Liver (tissue), 9 donors: ENCODE results near the gene SNF8. TPM values are rescaled to one million over a fixed set of nuclear protein-coding genes. Genes with fewer than 3 reads are reported as not detected.

Experiments used
- DNase-seq: peaks from one replicate; pipeline ENCODE4 v3.0.0-alpha.2; 2017; ENCODE audit warnings: low spot score
- H3K27ac ChIP-seq, 2 donors: one replicate each; pipeline ENCODE4 v1.7.0; 2013; ENCODE audit warnings: inconsistent platforms in 2 of 2, low read length in 2 of 2, control low read depth in 1 of 2, low read depth in 1 of 2, mild to moderate bottlenecking in 1 of 2
- H3K27me3 ChIP-seq, 4 donors: one replicate each; pipeline versions ENCODE4 v1.6.1 to v1.7.0; 2013; ENCODE audit warnings: low read length in 3 of 4, inconsistent platforms in 1 of 4, mild to moderate bottlenecking in 1 of 4, moderate library complexity in 1 of 4; ENCODE audit not compliant: control insufficient read depth in 4 of 4, insufficient read depth in 4 of 4
- H3K36me3 ChIP-seq, 4 donors: one replicate each; pipeline versions ENCODE4 v1.6.1 to v1.7.0; 2013; ENCODE audit warnings: low read length in 3 of 4, mild to moderate bottlenecking in 3 of 4, low read depth in 1 of 4, moderate library complexity in 1 of 4; ENCODE audit not compliant: control insufficient read depth in 4 of 4, insufficient read depth in 3 of 4
- H3K4me1 ChIP-seq, 4 donors: one replicate each; pipeline versions ENCODE4 v1.6.1 to v1.7.0; 2013; ENCODE audit warnings: low read length in 3 of 4, mild to moderate bottlenecking in 3 of 4, moderate library complexity in 1 of 4; ENCODE audit not compliant: control insufficient read depth in 4 of 4, insufficient read depth in 4 of 4
- H3K4me3 ChIP-seq, 3 donors: one replicate each; pipeline versions ENCODE4 v1.6.1 to v1.7.0; 2013; ENCODE audit warnings: low read length in 3 of 3, control low read depth in 1 of 3, low read depth in 1 of 3, mild to moderate bottlenecking in 1 of 3
- H3K9ac ChIP-seq, 2 donors: one replicate each; pipeline ENCODE4 v1.7.0; 2013; ENCODE audit warnings: low read length in 2 of 2, mild to moderate bottlenecking in 2 of 2, moderate library complexity in 2 of 2, control low read depth in 1 of 2, low read depth in 1 of 2
- H3K9me3 ChIP-seq, 4 donors: one replicate each; pipeline versions ENCODE4 v1.6.1 to v1.7.0; 2013; ENCODE audit warnings: low read length in 3 of 4; ENCODE audit not compliant: control insufficient read depth in 4 of 4
- ATF3 ChIP-seq: IDR thresholded peaks from 2 replicates; pipeline ENCODE4 v1.6.1; 2016; ENCODE audit warnings: antibody characterized with exemption
- EGR1 ChIP-seq, 2 donors: IDR thresholded peaks; 2 replicates each; pipeline ENCODE4 v1.6.1; 2016 to 2018; ENCODE audit warnings: antibody characterized with exemption in 2 of 2, low read depth in 2 of 2
- FOXA1 ChIP-seq: IDR thresholded peaks from 2 replicates; pipeline ENCODE4 v1.6.1; 2016; ENCODE audit warnings: antibody characterized with exemption
- FOXA2 ChIP-seq: IDR thresholded peaks from 2 replicates; pipeline ENCODE4 v1.6.1; 2016; ENCODE audit warnings: antibody characterized with exemption
- GABPA ChIP-seq, 2 donors: IDR thresholded peaks in 1 of 2; conservative IDR thresholded peaks in 1 of 2; 2 replicates each; pipeline ENCODE4 v1.6.1; 2016; ENCODE audit warnings: antibody characterized with exemption in 2 of 2, mild to moderate bottlenecking in 1 of 2, moderate library complexity in 1 of 2
- HNF4A ChIP-seq, 2 donors: conservative IDR thresholded peaks; 2 replicates each; pipeline ENCODE4 v1.6.1; 2016; ENCODE audit warnings: antibody characterized with exemption in 2 of 2, mild to moderate bottlenecking in 2 of 2
- HNF4G ChIP-seq: IDR thresholded peaks from 2 replicates; pipeline ENCODE4 v1.6.1; 2016; ENCODE audit warnings: antibody characterized with exemption
- JUND ChIP-seq, 2 donors: IDR thresholded peaks; 2 replicates each; pipeline ENCODE4 v1.6.1; 2016; ENCODE audit warnings: antibody characterized with exemption in 2 of 2
- NR2F2 ChIP-seq: IDR thresholded peaks from 2 replicates; pipeline ENCODE4 v1.6.1; 2016; ENCODE audit warnings: antibody characterized with exemption
- RAD21 ChIP-seq, 2 donors: IDR thresholded peaks; 2 replicates each; pipeline ENCODE4 v1.6.1; 2016; ENCODE audit warnings: antibody characterized with exemption in 2 of 2, mild to moderate bottlenecking in 2 of 2
- REST ChIP-seq: IDR thresholded peaks from 2 replicates; pipeline ENCODE4 v1.6.1; 2016; ENCODE audit warnings: antibody characterized with exemption, mild to moderate bottlenecking
- RXRA ChIP-seq, 2 donors: IDR thresholded peaks; 2 replicates each; pipeline ENCODE4 v1.6.1; 2017 to 2018; ENCODE audit warnings: antibody characterized with exemption in 2 of 2, mild to moderate bottlenecking in 1 of 2
- SP1 ChIP-seq: IDR thresholded peaks from 2 replicates; pipeline ENCODE4 v1.6.1; 2018; ENCODE audit warnings: antibody characterized with exemption, mild to moderate bottlenecking
- TAF1 ChIP-seq: conservative IDR thresholded peaks from 2 replicates; pipeline ENCODE4 v1.6.1; 2016; ENCODE audit warnings: antibody characterized with exemption, mild to moderate bottlenecking
- WGBS: extraction: QIAGEN DNeasy Blood & Tissue Kit; methylation state at CpG from one replicate; pipeline ENCODE4 v1.1.7; 2013; 5-methylcytosine and 5-hydroxymethylcytosine counted together
- polyA plus RNA-seq, 2 donors: library from polyadenylated mRNA; stranded (reverse) in 1 of 2; unstranded in 1 of 2; fragments of 200-250 nt in 1 of 2; fragments of >200 nt in 1 of 2; fragmentation: Nextera tagmentation in 1 of 2; extraction: Ambion mirVana in 1 of 2; gene quantifications; one replicate each; pipeline versions ENCODE4 v1.2.1 to v1.2.3, GENCODE V29; 2013 to 2015
- total RNA-seq, 2 donors: library from RNA; depleted of rRNA; stranded (reverse); fragments of >200 nt; gene quantifications; one replicate each; pipeline ENCODE4 v1.2.3, GENCODE V29; 2014
- TF ChIP-seq, protein P1 (sequence below): IDR thresholded peaks from 2 replicates; pipeline ENCODE4 v1.6.1; 2016; ENCODE audit warnings: antibody characterized with exemption
- TF ChIP-seq, protein P2 (sequence below): fragments of 150-350 bp; IDR thresholded peaks from 2 replicates; pipeline ENCODE4 v1.5.1; 2017; ENCODE audit warnings: improper control_type of control experiment, low read depth, low read length; ENCODE audit not compliant: missing input control
- donor health status: healthy.
- donor health status: healthy.
- donor health status: healthy.
- donor health status: healthy.
- donor health status: healthy.

SNF8 gene
- total and polyA plus RNA-seq, 4 donors, result 40.5 to 78.2 (median 60.8) TPM

DNA sequence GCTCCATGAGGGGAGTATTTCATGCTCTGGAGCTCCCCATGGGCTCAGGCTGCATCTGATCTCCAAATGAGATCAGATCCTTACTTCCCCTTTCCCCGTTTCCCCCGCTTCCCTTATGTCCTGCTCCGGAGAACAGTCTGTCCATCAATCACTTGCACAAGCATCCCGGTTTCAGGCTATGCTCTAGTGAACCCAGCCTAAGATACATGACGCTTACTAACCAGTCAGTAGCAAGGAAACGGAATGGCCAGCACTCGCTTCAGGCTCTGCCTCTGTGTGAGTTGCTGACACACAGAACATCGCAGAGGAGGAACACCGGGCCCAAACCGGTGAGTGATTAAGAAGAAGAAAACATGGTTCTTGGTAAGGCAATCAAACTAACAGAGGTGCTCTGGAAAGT is 61.5 kb downstream of the SNF8 start:
- Histone ChIP-seq H3K9me3 (no peaks in the 10 kb centered on the region), H3K4me3 (no peak overlapping the region), H3K36me3 (no peaks in the 10 kb centered on the region), H3K4me1 (peaks cover 0 to 4% (median 1%) of the 10 kb centered on the region in 4 donors), H3K9ac (no peak overlapping the region), H3K27me3 (no peaks in the 10 kb centered on the region), H3K27ac (no peak overlapping the region)
- 75% methylated on average over 10 of the region's 10 CpGs for WGBS
- no peak for DNase-seq
- no peak for TF ChIP-seq TAF1
- TF ChIP-seq REST, result no peak
- TF ChIP-seq SP1, result no peak
- no peak for TF ChIP-seq HNF4A (conservative IDR thresholded peaks at IDR 0.05)
- no peak for TF ChIP-seq FOXA2
- TF ChIP-seq, protein P1, sequence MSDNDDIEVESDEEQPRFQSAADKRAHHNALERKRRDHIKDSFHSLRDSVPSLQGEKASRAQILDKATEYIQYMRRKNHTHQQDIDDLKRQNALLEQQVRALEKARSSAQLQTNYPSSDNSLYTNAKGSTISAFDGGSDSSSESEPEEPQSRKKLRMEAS, result no peak
- TF ChIP-seq JUND (IDR thresholded peaks at IDR 0.05), result no peak
- TF ChIP-seq HNF4G, result no peak

- Histone ChIP-seq H3K9me3 (no peaks in the 10 kb centered on the region), H3K4me3 (no peak overlapping the region), H3K36me3 (no peaks in the 10 kb centered on the region), H3K27me3 (no peaks in the 10 kb centered on the region), H3K4me1 (peaks cover 0 to 4% (median 1%) of the 10 kb centered on the region in 4 donors), H3K27ac (no peak overlapping the region), H3K9ac (no peak overlapping the region)
- WGBS, result 91% methylated on average over 2 of the region's 2 CpGs
- TF ChIP-seq RAD21 (IDR thresholded peaks at IDR 0.05) (no peak), EGR1 (IDR thresholded peaks at IDR 0.05; ENCODE audit: low read depth in 2 of 2) (no peak), NR2F2 (no peak), REST (no peak), RXRA (IDR thresholded peaks at IDR 0.05) (no peak), TAF1 (no peak), SP1 (no peak), HNF4G (no peak), FOXA2 (no peak), ATF3 (no peak), GABPA (IDR thresholded peaks at IDR 0.05 in 1 of 2, conservative IDR thresholded peaks at IDR 0.05 in 1 of 2) (no peak), JUND (IDR thresholded peaks at IDR 0.05) (no peak), HNF4A (conservative IDR thresholded peaks at IDR 0.05) (no peak), FOXA1 (no peak)
- TF ChIP-seq, protein P2, sequence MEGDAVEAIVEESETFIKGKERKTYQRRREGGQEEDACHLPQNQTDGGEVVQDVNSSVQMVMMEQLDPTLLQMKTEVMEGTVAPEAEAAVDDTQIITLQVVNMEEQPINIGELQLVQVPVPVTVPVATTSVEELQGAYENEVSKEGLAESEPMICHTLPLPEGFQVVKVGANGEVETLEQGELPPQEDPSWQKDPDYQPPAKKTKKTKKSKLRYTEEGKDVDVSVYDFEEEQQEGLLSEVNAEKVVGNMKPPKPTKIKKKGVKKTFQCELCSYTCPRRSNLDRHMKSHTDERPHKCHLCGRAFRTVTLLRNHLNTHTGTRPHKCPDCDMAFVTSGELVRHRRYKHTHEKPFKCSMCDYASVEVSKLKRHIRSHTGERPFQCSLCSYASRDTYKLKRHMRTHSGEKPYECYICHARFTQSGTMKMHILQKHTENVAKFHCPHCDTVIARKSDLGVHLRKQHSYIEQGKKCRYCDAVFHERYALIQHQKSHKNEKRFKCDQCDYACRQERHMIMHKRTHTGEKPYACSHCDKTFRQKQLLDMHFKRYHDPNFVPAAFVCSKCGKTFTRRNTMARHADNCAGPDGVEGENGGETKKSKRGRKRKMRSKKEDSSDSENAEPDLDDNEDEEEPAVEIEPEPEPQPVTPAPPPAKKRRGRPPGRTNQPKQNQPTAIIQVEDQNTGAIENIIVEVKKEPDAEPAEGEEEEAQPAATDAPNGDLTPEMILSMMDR, result no peak
- TF ChIP-seq, protein P1, result no peak
- DNase-seq, result no peak
Observed at GRCh38 chr17:48882272-48882671, 62.4 kb downstream of the SNF8 start.
